GM18907 (cell line): ENCODE results near the gene NFKBIB.

Source experiments
- ATAC-seq: cut with Tn5 transposase; IDR thresholded peaks from one replicate; pipeline ENCODE4 v1.9.1; 2021; ENCODE audit warnings: mild to moderate bottlenecking, moderate library complexity; ENCODE audit not compliant: unreplicated experiment

Gene NFKBIB

GRCh38 chr19:38904581-38905539 lies 5.1 kb downstream of the NFKBIB start:
- ATAC-seq, result no peak

- no peak for ATAC-seq
These were observed 5.9 kb downstream of the NFKBIB start for GRCh38 chr19:38905620-38906019.

- ATAC-seq, result no peak
These were observed 7.5 kb downstream of the NFKBIB start for GRCh38 chr19:38907227-38907626.

- ATAC-seq, result no peak
These were observed 7.9 kb downstream of the NFKBIB start for GRCh38 chr19:38907670-38908069.

- no peak for ATAC-seq
These were observed 9.1 kb downstream of the NFKBIB start for GRCh38 chr19:38908911-38909310.

- ATAC-seq, result no peak
These were observed 10.7 kb downstream of the NFKBIB start for GRCh38 chr19:38910488-38910887.

- no peak for ATAC-seq
These were observed 11.7 kb downstream of the NFKBIB start for GRCh38 chr19:38911388-38912001.

GRCh38 chr19:38912600-38913514 lies 13.1 kb downstream of the NFKBIB start:
- ATAC-seq, result no peak

- ATAC-seq, result no peak
These were observed 14.2 kb downstream of the NFKBIB start for GRCh38 chr19:38913958-38914357.

- ATAC-seq, result no peak
These were observed 15.9 kb downstream of the NFKBIB start for GRCh38 chr19:38915329-38916321.

GRCh38 chr19:38917516-38917915 lies 17.7 kb downstream of the NFKBIB start:
- no peak for ATAC-seq

- no peak for ATAC-seq
These were observed 18.2 kb downstream of the NFKBIB start for GRCh38 chr19:38917921-38918491.

GRCh38 chr19:38918526-38918925 lies 18.8 kb downstream of the NFKBIB start:
- no peak for ATAC-seq

- no peak for ATAC-seq
These were observed 20.2 kb downstream of the NFKBIB start for GRCh38 chr19:38919837-38920601.

GRCh38 chr19:38920602-38921419 lies 21.0 kb downstream of the NFKBIB start:
- ATAC-seq, result no peak

- no peak for ATAC-seq
These were observed 21.9 kb downstream of the NFKBIB start for GRCh38 chr19:38921420-38922274.

GRCh38 chr19:38922482-38922881 lies 22.7 kb downstream of the NFKBIB start:
- ATAC-seq, result no peak
